Measurements from ENCODE around the gene KANTR.

- TF ChIP-seq CTCF (conservative IDR thresholded peaks at IDR 0.05; ENCODE audit: low read depth, low read length) (peak; percentile 85), EZH2phosphoT487 (IDR thresholded peaks at IDR 0.05; ENCODE audit: borderline replicate concordance, low read length) (no peak)
These were observed 4.6 kb upstream of the KANTR start for GRCh38 chrX:53089224-53089842.

Measured in PC-3 (cell line).